Astrocyte of the spinal cord (primary cell): Measurements from ENCODE around the gene RSBN1.
A peak's percentile ranks its signal among the peaks of the same experiment; 100 is the strongest.

Source experiments
- DNase-seq: peaks from one replicate; pipeline ENCODE4 v3.0.0; 2011; ENCODE audit warnings: low read depth, low spot score
- H3K4me3 ChIP-seq: 2 replicates; pipeline ENCODE4 v1.5.1; 2011; ENCODE audit warnings: low read depth, mild to moderate bottlenecking, low read length, moderate library complexity
- CTCF ChIP-seq: IDR thresholded peaks from 2 replicates; pipeline ENCODE4 v1.5.1; 2012; ENCODE audit warnings: low read depth, mild to moderate bottlenecking, low read length, inconsistent platforms
- in situ Hi-C: cut with HindIII; loops from 2 replicates; pipeline ENCODE4 v1.10.0; 2017; ENCODE audit warnings: low sequenced_read_pairs

Gene RSBN1

GRCh38 chr1:113784104-113784779 is 28.0 kb downstream of the RSBN1 start:
- no peak overlapping the region for H3K4me3 ChIP-seq
- in situ Hi-C loops = no loop called here
- DNase-seq = no peak
- TF ChIP-seq CTCF = no peak

- DNase-seq = peak; percentile 45
- TF ChIP-seq CTCF = no peak
- no peak overlapping the region for H3K4me3 ChIP-seq
- in situ Hi-C loops = no loop called here
Measured at GRCh38 chr1:113783254-113784103, 28.8 kb downstream of the RSBN1 start.

GRCh38 chr1:113782406-113782805 is 29.9 kb downstream of the RSBN1 start:
- DNase-seq = no peak
- no peak overlapping the region for H3K4me3 ChIP-seq
- in situ Hi-C loops = no loop called here

GRCh38 chr1:113780374-113781146 is 31.7 kb downstream of the RSBN1 start:
- in situ Hi-C loops = no loop called here
- no peak for TF ChIP-seq CTCF
- H3K4me3 ChIP-seq = no peak overlapping the region
- DNase-seq = peak; percentile 24

More at GRCh38 chr1:113782406-113782805, 29.9 kb downstream of the RSBN1 start:
- TF ChIP-seq CTCF = no peak

GRCh38 chr1:113779542-113779941 is 32.7 kb downstream of the RSBN1 start:
- in situ Hi-C loops = no loop called here
- TF ChIP-seq CTCF = no peak
- H3K4me3 ChIP-seq = no peak overlapping the region
- DNase-seq = no peak

- TF ChIP-seq CTCF = no peak
- no peak overlapping the region for H3K4me3 ChIP-seq
- in situ Hi-C loops = no loop called here
- no peak for DNase-seq
Measured at GRCh38 chr1:113777561-113777960, 34.7 kb downstream of the RSBN1 start.
